IPS DF 19.7 (cell line): ENCODE results near the gene PLEKHS1.
"Not testable (repeated sequence)": the region's sequence is repeated elsewhere in the genome, so short reads cannot be mapped to it uniquely, and the experiment has no call there.

Experiments
- DNase-seq: peaks from one replicate; pipeline ENCODE4 v3.0.0-alpha.2; 2013; ENCODE audit warnings: low read depth, low spot score

PLEKHS1 gene

DNA sequence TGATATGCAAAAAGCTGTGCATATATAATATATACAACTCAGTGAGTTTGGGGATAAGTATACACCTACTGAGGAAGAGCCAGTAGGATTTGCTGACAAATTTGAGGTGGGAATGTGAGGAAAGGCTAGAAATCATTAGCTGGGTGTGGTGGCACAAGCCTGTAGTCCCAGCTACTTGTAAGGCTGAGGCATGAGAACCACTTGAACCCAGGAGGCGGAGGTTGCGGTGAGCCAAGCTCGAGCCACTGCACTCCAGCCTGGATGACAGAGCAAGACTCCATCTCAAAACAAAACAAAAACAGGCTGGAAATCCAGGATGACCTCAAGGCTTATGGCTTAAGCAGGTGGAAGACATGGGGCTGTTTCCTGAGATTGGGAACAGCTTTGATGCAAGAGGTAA, 10.6 kb upstream of the PLEKHS1 start:
- DNase-seq, result no peak

DNA sequence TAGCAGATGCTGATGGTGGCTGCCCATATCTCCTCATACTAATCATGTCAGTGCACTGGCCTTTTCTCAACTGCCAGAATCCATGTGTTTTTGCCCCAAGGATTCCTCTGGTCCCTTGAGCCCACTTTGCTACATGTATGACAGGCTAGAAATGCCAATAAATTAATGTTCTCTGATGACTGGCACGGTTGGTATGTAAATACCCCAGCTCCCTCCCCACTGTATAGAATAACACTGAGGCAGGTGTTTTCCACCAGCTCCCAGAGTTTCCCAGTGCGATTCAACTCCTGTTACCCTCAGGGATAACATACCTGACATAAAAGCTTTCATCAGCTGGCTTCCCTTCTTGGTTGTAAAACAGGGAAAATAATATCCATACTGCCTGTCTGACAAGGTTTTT, 9.0 kb upstream of the PLEKHS1 start:
- no peak for DNase-seq

DNA sequence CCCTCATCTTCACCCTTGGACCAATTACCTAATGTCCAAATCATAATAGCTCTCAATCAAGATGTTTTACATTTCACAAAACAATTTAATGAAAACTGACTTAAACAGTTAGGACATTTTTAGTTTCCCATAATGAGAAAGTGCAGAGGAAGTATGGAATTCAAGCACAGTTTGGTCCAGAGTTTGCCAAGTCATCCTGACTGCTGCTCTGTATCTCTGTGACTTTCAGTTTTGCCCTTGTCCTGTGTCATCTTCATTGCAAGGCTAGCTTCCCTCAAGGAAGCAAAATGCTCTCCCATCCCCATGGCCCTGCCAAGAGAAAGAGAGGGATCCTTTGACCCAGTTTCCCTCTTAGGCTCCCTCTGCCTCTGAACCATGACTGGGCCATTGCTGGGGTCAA, 7.9 kb upstream of the PLEKHS1 start:
- DNase-seq, result no peak

DNA sequence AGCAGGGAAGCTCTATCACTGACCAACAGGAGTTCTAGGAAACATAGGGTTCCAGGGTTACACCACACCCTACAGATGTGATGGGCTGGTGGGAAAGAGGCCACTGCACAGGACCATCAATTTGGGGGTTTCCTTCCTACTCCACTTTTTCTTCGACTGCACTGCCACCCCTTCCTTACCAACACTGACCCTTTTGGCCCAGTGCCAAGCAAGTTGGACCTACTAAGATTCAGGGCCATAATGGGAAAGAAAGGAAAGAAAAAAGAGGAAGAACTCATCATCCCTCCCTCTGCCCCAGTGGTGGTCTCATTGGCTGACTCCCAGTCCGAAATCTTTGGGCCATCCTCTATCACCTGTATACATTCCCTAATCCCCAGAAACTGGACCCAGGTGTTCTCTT, 6.1 kb upstream of the PLEKHS1 start:
- DNase-seq, result no peak

DNA sequence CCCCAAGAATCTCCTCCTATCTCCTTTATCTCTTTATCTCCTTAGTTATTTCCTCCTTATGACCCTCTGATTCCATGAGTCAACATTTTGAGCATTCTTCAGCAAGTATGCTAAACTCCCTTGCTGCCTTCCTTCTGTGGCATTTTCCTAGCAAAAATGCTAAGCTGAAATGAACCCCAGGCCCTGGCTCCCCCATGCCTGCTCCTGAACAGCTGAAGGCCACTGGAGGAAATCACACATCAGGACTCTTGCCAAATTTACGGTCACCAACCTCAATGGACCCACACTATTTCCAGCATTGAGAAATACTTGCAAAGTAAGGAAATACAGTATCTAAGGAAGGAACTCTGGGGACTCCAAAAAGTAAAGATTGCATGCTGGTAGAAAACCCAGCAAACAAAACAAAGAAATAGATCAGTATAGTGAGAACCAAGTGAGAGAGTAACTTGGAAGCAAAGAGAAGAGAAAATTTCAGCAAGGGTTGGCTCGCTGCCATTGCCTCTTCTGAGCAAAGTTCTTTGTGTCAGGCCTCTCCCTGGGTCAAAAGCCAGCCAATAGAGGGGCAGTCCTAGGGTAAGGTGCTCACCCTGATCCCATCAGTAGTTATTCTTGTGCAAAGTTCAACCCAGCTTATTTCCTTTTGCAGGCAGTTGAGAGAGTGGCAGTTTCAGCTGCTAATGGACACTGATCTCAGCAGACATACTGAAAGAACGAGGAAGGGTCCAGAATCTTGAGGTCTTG, 5.1 kb upstream of the PLEKHS1 start:
- no peak for DNase-seq

DNA sequence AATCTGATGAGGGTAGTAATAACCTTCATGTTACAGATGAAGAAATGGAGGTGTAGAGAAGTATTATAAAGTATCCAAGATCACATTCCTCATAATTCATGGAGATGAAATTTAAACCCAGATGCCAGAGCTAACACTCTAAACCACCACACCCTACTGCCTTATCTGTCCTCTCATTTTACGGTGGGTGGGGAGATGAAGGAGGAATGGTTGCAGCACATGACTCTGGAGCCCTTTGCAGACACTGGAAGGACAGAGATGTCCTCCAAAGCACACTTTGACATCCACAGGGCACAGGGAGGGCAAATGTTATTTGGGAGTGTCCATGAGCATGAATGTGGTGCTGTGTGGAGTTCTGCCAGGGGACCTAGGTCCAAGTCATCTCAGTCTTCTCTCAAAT, 1.1 kb downstream of the PLEKHS1 start:
- no peak for DNase-seq

DNA sequence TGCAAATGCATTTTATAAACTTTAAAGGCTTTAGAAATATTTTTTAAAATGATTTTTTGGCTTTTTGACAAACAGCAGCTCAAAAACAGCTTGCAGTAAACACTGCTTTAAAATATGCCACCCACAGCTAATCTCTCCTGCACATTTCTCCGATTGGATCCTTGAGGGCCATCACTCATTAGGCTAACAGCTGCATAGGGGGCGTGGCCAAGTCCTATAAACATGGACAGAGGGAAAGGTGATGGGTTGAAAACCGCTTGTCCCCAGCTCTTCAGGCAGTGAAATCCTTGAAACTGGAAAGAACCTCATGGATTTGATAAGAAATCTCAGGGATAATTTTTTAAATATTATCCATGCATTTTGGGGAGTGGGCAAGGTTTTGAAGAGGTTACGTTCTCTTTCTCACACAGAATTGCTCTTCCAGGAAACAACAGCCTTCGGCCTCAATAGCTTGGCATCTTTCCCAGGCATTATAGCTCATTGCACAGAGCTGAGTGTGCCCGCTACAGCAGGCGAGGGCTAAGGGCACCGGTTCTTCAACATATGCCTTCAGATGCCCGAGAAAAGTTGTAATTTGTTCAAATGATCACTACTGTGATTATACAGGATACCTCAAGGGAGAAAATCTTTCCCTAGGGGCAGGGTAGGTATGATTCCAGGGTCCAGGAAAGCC, 1.7 kb downstream of the PLEKHS1 start:
- no peak for DNase-seq

DNA sequence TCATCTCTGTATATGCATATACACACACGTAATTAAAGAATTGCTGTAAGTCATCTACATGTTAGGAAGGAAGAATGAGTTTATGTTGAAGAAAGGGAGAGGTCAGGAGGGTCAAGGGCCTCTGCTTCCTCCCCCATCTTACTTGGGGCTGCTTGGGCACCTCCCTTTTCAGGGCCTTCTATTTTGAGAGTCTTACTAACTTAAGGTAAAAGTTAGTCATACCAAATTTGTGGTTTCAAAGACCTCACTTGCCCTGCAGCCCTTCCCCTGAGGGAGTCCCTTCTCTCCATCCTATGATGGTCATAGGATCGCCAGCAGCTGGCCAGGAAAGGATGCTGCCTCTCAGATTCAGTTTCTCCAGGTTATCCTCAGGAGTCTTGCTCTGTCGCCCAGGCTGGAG, 2.6 kb downstream of the PLEKHS1 start:
- no peak for DNase-seq

DNA sequence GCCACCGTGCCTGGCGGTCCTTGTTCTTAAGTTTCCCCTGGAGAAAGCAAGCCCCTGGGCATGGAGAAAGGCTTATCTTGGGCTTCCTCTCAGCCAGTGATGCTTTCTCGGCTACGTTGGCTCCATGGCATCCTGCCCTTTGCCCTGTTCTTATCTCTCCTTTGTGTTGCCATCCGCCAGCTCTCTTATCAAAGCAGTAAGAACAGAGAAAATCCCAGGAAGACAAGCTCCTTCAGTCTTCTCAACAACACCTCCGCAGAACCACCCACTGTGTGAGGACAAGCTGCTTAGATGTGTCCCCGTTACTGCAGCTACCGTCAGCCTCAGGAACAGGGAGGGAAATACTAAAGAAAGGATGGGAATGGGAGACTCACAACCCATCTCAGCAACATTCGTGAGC, 3.3 kb downstream of the PLEKHS1 start:
- no peak for DNase-seq

DNA sequence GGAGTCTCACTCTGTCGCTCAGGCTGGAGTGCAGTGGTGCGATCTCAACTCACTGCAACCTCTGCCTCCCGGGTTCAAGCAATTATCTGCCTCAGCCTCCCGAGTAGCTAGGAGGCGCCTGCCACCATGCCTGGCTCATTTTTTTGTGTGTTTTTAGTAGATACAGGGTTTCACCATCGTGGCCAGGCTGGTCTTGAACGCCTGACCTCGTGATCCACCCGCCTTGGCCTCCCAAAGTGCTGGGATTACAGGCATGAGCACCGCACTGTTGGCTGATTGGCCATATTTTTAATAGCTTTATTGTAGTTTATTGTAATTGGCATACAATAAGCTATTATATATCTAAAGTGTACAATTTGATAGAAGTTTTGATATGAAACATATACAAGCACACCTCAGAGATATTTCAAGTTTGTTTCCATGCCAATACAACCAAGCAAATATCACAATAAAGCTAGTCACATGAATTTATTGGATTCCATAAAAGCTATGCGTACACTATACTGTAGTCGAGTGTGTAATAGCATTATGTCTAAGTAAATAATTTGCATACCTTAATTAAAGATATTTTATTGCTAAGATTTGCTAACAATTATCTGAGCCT, 5.6 kb downstream of the PLEKHS1 start:
- DNase-seq, result no peak

DNA sequence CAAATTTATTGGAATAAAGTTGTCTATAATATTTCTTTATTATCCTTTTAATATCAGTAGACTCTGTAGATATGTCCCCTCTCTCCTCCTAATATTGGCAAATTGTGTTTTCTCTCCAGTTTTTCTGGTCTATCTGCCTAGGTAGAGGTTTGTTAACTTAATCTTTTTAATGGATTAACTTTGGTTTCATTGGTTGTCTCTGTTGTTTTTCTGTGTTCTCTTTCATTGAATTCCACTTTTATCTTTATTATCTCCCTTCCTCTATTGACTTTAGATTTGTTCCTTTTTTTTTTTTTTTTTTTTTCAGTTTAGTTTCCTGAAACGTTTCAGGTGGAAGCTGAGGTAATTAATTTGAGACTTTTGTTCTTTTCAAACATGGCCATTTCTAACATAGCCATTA, 10.6 kb downstream of the PLEKHS1 start:
- no peak for DNase-seq

DNA sequence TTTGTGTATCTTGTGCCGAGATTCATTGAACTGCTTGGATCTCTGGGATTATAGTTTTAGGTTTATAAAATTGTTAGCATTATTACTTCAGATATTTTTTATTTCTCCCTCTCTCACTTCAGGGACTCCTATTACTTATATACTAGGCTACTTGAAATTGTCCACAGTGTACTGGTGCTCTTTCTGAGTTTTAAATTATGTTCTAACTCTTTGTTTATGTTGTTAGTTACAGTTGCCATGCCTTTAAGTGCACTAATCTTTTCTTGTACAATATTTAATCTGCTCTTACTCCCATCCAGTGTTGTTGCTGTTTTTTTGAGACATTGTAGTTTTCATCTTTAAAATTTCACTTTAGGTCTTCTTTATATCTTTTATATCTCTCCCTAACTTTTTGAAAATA, 13.1 kb downstream of the PLEKHS1 start:
- DNase-seq, result no peak

DNA sequence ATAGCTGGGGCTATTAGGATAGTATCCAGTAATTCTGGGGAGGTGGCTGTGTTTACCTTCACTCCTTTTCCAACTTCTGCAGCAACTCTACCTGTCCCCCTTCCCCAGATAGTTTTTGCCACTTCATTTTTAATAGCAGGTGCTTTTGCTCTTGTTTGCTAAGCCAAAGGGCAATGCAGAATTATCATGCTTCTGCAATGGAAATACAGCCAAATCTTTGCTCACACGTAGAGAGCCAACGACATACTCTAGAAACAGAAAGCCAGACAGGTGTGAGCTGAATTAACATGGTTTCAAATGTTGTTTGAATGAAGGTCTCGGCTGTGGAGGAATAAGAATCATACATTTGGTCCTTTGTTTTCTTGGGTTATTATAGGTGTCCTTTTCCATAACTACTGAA, 14.4 kb downstream of the PLEKHS1 start:
- DNase-seq, result no peak

DNA sequence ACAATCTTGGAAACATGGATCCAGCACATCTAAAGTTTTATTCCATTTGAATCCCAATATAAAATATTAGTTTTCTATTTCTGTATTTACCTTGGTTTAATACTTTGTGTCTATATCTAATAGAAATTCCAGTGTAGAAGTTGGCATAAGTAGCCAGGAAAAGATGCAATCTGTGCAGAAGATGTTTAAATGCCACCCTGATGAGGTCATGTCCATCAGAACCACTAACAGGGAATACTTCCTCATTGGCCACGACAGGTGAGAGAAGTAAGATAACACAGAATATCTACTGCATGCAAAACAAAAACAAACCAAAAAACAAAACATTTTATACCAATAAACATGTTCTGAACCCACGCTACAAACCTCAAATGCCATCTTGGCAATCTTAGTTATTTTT, 15.7 kb downstream of the PLEKHS1 start:
- no peak for DNase-seq

DNA sequence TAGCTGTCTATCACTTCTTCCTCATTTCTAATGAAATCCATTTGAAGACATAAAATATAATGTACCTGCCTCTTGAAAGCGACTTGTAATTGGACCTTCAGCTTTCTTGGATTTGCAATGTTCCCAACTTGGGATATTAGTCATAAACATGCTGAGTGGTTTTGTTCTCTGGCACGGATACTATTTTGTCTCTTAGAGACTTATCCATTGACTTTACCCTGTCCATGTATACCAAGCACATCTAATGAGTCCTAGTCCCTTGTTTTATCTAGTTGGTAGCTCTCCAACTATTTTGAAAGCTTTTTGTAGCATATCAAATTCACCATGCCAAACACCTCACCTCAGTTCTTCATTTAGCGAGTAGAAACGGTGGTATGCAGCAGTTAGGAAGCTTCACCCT, 18.9 kb downstream of the PLEKHS1 start:
- no peak for DNase-seq

DNA sequence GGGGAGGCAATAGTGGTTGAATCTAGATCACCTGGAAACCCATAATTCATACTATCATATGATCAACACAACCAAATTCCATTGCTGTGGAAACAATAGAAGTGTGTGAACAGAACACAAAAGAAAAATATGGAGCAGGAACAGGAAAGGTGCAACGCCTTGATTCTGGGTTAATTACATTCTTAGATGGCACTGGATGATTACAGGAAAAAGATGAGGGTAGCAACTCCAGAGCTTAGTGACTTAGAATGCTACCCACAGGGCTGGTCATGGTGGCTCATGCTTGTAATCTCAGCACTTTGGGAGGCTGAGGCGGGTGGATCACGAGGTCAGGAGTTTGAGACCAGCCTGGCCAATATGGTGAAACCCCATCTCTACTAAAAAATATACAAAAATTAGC, 19.6 kb downstream of the PLEKHS1 start:
- not testable (repeated sequence) for DNase-seq

DNA sequence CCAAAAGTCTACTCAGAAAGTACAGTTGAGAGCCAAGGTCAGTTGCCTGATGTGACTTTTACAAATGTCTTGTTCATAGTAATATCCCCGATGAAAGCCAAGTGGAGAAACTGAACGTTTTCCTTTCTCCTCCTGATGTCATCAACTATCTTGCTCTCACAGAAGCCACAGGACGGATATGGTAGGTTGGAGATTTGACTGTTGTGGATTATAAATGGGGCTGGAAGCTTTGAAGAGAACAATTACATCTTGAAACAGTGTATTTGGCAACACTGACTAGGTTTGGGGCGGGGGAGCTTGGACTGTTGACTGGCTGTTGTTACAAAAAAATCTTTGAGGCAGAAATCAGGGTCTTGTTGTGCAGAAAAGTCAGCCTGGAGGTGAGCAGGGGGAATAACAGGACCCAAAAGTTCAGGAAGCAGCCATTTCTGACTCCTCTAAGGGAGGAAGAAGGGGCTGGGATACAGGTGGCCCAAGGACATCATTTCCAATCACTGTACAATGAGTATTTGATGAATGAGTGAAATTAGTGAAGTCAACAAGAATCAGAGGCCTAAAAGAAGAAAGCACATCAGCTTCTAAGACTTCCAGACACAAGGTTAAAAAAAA, 24.3 kb downstream of the PLEKHS1 start:
- no peak for DNase-seq

DNA sequence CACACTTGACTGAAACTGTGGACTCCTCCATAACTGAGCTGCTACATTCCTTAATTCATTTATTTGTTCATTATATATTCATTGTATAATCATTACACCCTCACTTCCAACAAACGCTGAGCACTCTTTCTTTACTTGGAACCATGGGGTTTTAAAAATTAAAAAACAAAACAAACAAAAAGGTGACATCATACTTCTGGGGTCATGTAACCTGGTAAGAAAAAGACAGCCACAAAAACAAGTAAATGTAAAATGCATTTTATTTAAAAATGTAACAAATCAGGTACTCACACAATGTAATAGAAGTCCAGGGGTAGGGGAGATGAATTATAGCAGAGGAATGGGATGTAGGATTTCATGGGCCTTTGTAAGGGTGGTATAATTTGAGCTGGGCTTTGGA, 25.1 kb downstream of the PLEKHS1 start:
- DNase-seq, result no peak

DNA sequence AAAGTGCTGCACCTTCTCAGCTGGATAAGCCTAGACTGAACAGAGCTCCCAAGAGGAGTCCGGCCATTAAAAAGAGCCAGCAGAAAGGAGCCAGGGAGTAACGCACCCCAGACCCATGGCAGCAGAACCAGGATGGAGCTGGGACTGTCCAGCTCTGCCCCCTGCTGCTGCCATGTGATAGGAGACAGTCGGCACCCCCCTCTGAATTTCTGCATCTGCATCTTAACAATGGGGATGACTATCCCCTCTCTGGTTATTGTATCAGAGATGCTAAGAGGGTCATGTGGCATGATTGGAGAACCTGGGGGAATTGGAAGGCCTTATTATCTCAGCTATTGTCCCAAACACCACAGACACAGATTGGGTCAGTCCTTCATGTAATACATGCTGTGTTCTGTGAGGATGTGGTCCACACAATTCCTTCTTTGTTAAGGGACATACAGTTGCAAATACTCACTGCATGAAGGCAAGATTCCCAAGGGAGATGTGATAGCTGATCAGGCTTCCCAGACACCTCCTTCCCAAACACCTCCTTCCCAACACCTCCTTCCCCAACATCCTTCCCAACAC, 29.3 kb downstream of the PLEKHS1 start:
- no peak for DNase-seq

DNA sequence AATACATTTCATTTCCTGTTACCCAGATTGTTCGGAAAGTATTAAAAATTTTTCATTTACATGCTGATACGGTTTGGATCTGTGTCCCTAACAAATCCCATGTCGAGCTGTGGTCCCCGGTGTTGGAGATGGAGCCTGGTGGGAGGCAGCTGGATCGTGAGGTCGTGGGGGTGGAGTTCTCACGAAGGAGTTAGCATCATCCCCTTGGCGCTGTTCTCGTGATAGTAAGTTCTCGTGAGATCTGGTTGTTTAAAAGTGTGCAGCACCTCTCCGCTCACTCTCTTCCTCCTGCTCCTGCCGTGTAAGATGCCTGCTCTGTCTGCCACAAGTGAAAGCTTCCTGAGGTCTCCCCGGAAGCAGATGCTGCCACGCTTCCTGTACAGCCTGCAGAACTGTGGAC, 30.9 kb downstream of the PLEKHS1 start:
- no peak for DNase-seq

DNA sequence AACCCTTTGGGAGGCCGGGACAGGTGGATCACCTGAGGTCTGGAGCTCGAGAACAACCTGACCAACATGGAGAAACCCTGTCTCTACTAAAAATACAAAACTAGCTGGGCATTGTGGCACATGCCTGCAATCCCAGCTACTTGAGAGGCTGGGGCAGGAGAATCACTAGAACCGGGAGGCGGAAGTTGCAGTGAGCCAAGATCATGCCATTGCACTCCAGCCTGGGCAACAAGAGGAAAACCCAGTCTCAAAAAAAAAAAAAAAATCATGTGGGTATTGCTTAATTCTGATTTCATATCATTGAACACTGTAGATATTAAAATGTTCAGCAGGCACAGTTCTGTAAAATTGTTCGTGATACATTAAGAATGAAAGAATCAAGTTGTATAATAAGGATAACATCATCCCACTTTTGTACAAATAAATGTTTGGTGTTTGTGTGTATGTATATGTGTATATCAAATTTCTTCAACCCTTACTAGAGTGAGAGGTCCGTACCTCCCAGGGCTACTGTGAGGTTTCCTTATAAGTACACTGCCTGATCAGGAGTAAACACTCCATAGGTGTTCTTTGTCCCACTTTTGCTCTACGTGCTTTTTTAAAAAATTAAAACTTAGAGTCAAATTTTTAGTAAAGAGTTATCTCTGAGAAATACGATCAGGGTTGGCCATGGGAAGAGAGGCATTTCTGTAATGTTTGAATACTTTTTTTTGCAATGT, 31.7 kb downstream of the PLEKHS1 start:
- no peak for DNase-seq

DNA sequence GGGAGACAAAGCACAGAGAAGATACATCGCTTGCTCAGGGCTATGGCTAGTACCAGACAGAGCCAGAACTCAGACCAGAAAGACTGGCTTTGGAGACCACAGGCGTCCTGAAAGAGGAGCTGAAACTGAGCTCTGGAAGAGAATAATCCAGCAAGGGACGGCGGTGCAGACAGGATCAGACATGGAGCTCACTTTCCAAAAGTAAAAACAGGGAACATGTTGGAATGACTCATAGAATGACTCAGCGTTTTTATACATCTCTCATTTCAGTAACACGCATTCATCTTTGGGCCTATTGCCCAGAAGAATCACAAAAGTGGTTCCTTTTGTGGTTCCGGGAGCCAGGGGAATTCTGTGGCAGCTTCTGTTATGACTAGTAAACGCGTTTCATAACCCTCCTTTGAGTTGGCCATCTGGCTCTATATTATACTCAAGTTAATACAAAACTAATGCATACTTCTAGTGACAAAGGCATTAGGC, 37.2 kb downstream of the PLEKHS1 start:
- DNase-seq, result no peak
